Measurements from ENCODE around the gene TNFRSF12A. TPM values are rescaled to one million over a fixed set of nuclear protein-coding genes. Genes with fewer than 3 reads are reported as not detected.
A peak's percentile ranks its signal among the peaks of the same experiment; 100 is the strongest.

TNFRSF12A gene
- total RNA-seq, 4 donors from 2014 or later, result 2.3 to 59.6 (median 30.5) TPM

DNA sequence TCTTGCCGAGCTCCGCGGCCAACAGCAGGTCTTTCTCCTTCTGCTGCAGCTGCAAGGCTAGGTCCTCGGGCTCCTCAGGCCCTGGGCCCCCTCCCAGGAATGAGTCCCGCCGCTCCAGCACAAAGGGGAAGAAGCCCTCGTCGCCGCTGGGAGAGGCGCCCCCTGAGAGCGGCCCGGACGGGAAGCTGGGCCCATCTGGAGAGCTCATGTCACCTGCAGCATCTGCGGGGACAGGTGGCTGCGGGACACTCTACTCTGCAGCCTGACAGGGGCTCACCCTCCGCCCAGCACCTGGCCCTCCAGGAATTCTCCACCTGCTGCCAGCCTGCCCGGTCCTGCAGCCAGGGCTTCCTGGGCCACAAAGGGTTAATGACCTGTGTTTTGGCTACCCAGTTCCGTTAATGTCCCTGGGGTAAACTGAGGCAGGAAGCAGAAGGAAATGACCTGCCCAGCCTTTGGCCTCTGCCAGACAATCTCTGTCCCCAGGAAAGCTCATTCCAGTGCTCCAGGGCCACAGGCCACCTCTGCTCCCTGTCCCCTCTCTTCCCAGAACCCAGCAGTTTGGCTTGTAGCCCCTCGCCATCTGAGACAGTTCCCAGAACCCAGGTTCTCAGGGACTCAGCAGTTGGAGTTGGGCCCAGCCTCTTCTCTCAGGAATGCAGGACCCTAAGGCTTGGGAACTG, 15.3 kb downstream of the TNFRSF12A start:
- TF ChIP-seq POLR2A (IDR thresholded peaks at IDR 0.05) (no peak), EP300 (IDR thresholded peaks at IDR 0.05) (no peak), POLR2AphosphoS5 (IDR thresholded peaks at IDR 0.05) (no peak)
- TF ChIP-seq, protein P1, sequence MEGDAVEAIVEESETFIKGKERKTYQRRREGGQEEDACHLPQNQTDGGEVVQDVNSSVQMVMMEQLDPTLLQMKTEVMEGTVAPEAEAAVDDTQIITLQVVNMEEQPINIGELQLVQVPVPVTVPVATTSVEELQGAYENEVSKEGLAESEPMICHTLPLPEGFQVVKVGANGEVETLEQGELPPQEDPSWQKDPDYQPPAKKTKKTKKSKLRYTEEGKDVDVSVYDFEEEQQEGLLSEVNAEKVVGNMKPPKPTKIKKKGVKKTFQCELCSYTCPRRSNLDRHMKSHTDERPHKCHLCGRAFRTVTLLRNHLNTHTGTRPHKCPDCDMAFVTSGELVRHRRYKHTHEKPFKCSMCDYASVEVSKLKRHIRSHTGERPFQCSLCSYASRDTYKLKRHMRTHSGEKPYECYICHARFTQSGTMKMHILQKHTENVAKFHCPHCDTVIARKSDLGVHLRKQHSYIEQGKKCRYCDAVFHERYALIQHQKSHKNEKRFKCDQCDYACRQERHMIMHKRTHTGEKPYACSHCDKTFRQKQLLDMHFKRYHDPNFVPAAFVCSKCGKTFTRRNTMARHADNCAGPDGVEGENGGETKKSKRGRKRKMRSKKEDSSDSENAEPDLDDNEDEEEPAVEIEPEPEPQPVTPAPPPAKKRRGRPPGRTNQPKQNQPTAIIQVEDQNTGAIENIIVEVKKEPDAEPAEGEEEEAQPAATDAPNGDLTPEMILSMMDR (IDR thresholded peaks at IDR 0.05), result no peak
- WGBS, result 55% methylated on average over 18 of the region's 19 CpGs
- H3K4me3 ChIP-seq, result peak overlapping the region; percentile 49
- H3K27ac ChIP-seq, result peak overlapping the region; percentile 77
- peaks cover 42% of the 10 kb centered on the region for H3K4me1 ChIP-seq
- no peak for DNase-seq (ENCODE audit: low spot score in 2 of 2)
- H3K36me3 ChIP-seq, result no peaks in the 10 kb centered on the region
- peaks cover 77% of the 10 kb centered on the region for H3K27me3 ChIP-seq
- no peaks in the 10 kb centered on the region for H3K9me3 ChIP-seq

DNA sequence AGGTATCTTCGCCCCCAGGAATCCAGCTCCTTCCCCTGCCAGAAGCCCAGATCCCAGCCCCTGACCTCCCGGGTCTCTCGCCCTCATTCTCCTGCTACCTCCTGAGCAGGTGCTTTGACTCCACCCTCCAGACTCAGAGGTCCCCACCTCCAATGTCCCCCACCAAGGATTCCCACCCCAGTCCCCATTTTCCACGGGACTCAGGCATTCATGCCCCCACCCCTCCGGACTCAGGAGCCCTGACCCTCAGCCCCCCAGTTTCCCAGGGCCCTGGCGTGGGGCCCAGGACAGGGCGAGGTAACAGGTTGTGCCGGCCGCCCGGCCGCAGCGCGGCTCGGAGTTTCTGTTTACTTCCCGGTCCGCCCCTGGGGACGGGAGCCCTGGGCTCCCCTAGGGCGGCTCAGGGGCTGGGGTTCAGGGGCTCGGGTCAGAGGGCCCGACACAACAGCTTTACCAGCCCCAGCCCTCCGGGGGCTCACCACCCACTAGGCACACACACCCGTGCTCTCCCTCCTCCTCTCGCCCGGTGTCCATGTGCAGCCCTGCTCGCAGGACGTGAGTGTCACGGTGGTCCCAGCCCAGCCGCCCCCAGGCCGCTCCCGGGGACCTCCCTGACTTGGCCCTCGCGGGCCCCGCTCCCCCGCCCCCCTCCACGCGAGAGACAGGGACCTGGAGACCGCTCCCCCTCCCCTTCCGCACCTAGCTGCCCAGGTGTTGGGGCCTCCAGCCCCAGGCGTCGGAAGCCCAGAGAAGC, 16.0 kb downstream of the TNFRSF12A start:
- WGBS, result 4% methylated on average over 17 of the region's 40 CpGs
- TF ChIP-seq POLR2A (IDR thresholded peaks at IDR 0.05) (no peak), EP300 (IDR thresholded peaks at IDR 0.05) (no peak), POLR2AphosphoS5 (IDR thresholded peaks at IDR 0.05) (no peak)
- TF ChIP-seq, protein P1 (IDR thresholded peaks at IDR 0.05), result no peak
- peak overlapping the region; percentile 77 for H3K27ac ChIP-seq

DNA sequence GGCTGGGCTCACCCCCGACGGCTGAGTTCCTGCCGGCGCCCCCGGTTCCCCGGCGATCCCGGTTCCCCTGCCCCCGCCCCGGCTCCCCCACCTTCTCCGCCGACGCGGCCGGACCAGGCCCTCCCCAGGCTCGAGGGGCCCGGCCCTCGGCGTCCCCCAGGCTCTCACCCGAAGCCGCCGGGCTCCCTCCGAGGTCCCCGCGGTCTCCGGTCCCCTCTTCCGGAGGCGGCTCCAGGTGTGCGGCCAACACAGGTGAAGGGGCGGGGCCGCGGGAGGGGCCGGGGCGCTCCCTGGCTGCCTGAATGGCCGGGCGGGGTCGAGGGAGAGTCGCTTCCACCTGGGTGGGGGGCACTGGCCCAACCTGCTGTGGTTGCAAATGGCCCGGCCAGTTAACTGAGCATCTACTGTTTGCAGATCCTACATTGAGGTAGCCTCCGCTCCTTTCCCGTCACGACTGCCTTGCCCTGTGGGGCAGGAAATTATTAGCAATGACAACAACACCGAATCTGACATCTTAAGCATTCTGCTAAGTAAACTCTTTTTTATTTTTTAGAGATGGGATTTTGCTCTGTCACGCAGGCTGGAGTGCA, 16.7 kb downstream of the TNFRSF12A start, which contains the start of gene BICDL2:
BICDL2 (minus strand) TSS at position 219 of the 590 bp plus-strand sequence. CDS start 1,448 bp downstream, outside the sequence.
- H3K9me3 ChIP-seq, result no peaks in the 10 kb centered on the region
- H3K4me3 ChIP-seq, result peak within 1 kb of the TSS; percentile 49
- TF ChIP-seq, protein P1 (IDR thresholded peaks at IDR 0.05), result no peak
- no peak for TF ChIP-seq EP300 (IDR thresholded peaks at IDR 0.05)
- TF ChIP-seq POLR2A (IDR thresholded peaks at IDR 0.05), result no peak
- TF ChIP-seq POLR2AphosphoS5 (IDR thresholded peaks at IDR 0.05), result no peak
- peaks cover 36% of the 10 kb centered on the region for H3K4me1 ChIP-seq
- peaks cover 85% of the 10 kb centered on the region for H3K27me3 ChIP-seq
- DNase-seq (ENCODE audit: low spot score in 2 of 2), result peak in 1 of 2 donors; percentile 71
- WGBS, result 30% methylated on average over 6 of the region's 44 CpGs
- no peaks in the 10 kb centered on the region for H3K36me3 ChIP-seq
- peak within 1 kb of the TSS; percentile 77 for H3K27ac ChIP-seq

More for the DNA sequence above, 16.0 kb downstream of the TNFRSF12A start:
- H3K4me1 ChIP-seq, result peaks cover 41% of the 10 kb centered on the region
- no peak for DNase-seq (ENCODE audit: low spot score in 2 of 2)
- H3K4me3 ChIP-seq, result peak overlapping the region; percentile 49
- H3K9me3 ChIP-seq, result no peaks in the 10 kb centered on the region
- H3K27me3 ChIP-seq, result peaks cover 82% of the 10 kb centered on the region
- H3K36me3 ChIP-seq, result no peaks in the 10 kb centered on the region

DNA sequence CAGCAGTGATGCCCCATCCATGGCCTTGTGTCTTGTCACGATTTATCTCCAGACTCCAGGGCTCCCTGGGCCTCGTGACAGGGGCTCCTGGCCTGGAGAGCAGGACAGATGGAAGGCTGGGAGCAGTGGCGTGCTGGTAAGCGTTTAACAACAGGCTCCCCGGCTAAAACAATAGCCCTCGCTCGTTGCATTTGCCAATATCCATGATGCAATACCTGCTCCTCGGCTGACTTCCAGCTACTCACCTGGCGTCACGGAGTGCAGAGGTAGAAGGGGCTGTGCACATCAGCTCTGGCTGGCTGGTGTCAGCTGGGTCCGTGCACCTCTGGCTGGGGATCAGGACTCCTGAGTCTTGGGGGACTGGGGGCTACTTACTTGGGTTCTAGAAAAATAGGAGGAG, 18.1 kb downstream of the TNFRSF12A start:
- Histone ChIP-seq H3K4me3 (no peak overlapping the region), H3K9me3 (no peaks in the 10 kb centered on the region), H3K27me3 (peaks cover 85% of the 10 kb centered on the region), H3K4me1 (peaks cover 30% of the 10 kb centered on the region), H3K27ac (peak overlapping the region; percentile 23), H3K36me3 (no peaks in the 10 kb centered on the region)
- 29% methylated on average over 2 of the region's 11 CpGs for WGBS
- no peak for DNase-seq (ENCODE audit: low spot score in 2 of 2)
- TF ChIP-seq, protein P1 (IDR thresholded peaks at IDR 0.05), result no peak
- TF ChIP-seq POLR2A (IDR thresholded peaks at IDR 0.05) (no peak), EP300 (IDR thresholded peaks at IDR 0.05) (no peak), POLR2AphosphoS5 (IDR thresholded peaks at IDR 0.05) (no peak)

DNA sequence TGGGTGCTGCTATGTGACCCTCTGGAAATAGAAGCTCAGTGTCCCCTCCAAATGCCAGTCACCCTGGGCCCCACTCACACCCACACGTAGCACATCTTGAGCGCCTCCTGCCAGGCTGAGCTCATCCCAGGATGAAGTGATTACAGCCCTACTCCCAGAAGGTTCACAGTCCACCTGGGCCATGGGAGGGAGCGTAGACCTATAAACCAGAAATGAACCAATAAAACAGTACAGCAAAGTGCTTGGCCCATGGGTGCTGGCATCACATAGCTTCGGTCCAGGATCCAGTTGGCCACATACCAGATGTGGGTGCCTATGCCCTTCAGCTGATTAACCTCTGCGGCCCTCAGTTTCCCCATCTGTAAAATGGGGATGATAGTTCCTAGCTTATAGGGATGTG, 18.7 kb downstream of the TNFRSF12A start:
- TF ChIP-seq, protein P1 (IDR thresholded peaks at IDR 0.05), result no peak
- TF ChIP-seq EP300 (IDR thresholded peaks at IDR 0.05) (no peak), POLR2A (IDR thresholded peaks at IDR 0.05) (no peak), POLR2AphosphoS5 (IDR thresholded peaks at IDR 0.05) (no peak)
- H3K27ac ChIP-seq, result no peak overlapping the region
- no peak for DNase-seq (ENCODE audit: low spot score in 2 of 2)
- no peak overlapping the region for H3K4me3 ChIP-seq
- H3K36me3 ChIP-seq, result no peaks in the 10 kb centered on the region
- 85% methylated on average over 4 of the region's 5 CpGs for WGBS
- peaks cover 30% of the 10 kb centered on the region for H3K4me1 ChIP-seq
- H3K27me3 ChIP-seq, result peaks cover 85% of the 10 kb centered on the region
- H3K9me3 ChIP-seq, result no peaks in the 10 kb centered on the region
